SK-N-MC (cell line): ENCODE measurements around the gene KCNQ1OT1.

Experiments used
- DNase-seq: peaks from one replicate; pipeline ENCODE4 v3.0.0-alpha.2; 2011; ENCODE audit warnings: low read depth, low spot score
- H3K27ac ChIP-seq: fragments of 200-600 bp; sonication (generic); 2 replicates; pipeline ENCODE4 v1.5.1; 2016; ENCODE audit warnings: mixed run types
- H3K36me3 ChIP-seq: fragments of 200-600 bp; sonication (generic); 2 replicates; pipeline ENCODE4 v1.6.1; 2017; ENCODE audit warnings: antibody characterized with exemption, low read length, mixed read lengths; ENCODE audit not compliant: insufficient read depth
- H3K4me3 ChIP-seq: fragments of 200-600 bp; sonication (generic); 2 replicates; pipeline ENCODE4 v1.5.1; 2016
- H3K9ac ChIP-seq: fragments of 200-600 bp; sonication (generic); 2 replicates; pipeline ENCODE4 v1.8.0; 2017; ENCODE audit warnings: mixed run types, mixed read lengths; ENCODE audit not compliant: insufficient read length
- H3K9me3 ChIP-seq: fragments of 200-600 bp; sonication (generic); 2 replicates; pipeline ENCODE4 v1.6.1; 2017; ENCODE audit warnings: low read depth, mild to moderate bottlenecking, antibody characterized with exemption, low read length, moderate library complexity, mixed read lengths
- EZH2 ChIP-seq: fragments of 200-600 bp; sonication (generic); IDR thresholded peaks from one replicate; pipeline ENCODE4 v1.6.1; 2017; ENCODE audit warnings: antibody characterized with exemption
- FOXP2 ChIP-seq: optimal IDR thresholded peaks from 2 replicates; pipeline ENCODE3; 2011; ENCODE audit warnings: mild to moderate bottlenecking, moderate library complexity; ENCODE audit not compliant: insufficient read depth; ENCODE audit errors: extremely low read length, control extremely low read depth
- POLR2AphosphoS5 ChIP-seq: IDR thresholded peaks from 2 replicates; pipeline ENCODE4 v1.6.1; 2012; ENCODE audit warnings: mild to moderate bottlenecking, low read depth, low read length, borderline replicate concordance

KCNQ1OT1 gene

DNA sequence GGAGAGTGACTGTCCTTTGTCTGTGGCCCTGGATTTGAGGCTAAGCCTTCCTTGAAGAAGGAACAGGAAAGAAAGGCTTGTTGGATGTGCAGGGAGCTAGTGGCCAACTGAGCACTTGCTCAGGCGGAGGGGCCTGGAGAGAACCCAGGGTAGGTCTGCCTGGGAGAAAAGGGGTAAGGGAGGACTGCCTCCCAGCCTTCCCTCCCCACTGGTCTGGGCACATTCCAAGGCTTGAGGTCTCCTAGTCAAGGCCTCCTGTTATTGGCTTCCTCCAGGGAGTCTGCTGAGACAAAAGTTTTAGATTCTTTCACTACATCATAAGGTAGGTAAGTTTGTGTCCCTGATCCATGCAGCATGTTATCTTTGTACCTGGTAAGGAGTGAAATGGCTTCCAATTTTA is 15.2 kb downstream of the KCNQ1OT1 start:
- H3K9ac ChIP-seq: no peak overlapping the region
- TF ChIP-seq EZH2 (no peak), FOXP2 (no peak), POLR2AphosphoS5 (no peak)
- H3K27ac ChIP-seq: no peak overlapping the region
- peaks cover 9% of the 10 kb centered on the region; the same call in 1 of the 2 replicates for H3K36me3 ChIP-seq
- DNase-seq: no peak
- no peaks in the 10 kb centered on the region for H3K9me3 ChIP-seq
- H3K4me3 ChIP-seq: no peak overlapping the region

DNA sequence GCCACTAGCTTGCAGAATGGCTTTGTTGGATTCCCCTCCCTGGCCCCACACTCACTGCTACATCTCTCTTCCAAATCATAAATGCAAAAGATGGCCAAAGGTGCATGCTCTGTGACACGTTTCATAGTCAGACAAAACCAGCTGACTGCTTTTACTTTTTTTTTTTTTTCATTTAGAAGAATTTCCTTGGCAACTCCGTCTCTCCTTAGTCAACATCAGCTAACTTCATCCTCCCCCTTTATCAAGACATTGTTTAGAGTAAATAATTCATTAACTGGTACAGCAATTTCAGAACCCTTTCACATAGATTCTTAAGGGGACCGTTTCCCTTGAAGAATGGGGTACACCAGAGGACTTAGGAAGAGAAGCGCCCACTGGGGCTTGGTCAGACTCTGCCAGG is 16.0 kb downstream of the KCNQ1OT1 start:
- no peak for DNase-seq
- TF ChIP-seq POLR2AphosphoS5: no peak
- no peak for TF ChIP-seq EZH2
- TF ChIP-seq FOXP2: no peak
- Histone ChIP-seq H3K9me3 (no peaks in the 10 kb centered on the region), H3K9ac (no peak overlapping the region), H3K36me3 (peaks cover 9% of the 10 kb centered on the region; the same call in 1 of the 2 replicates), H3K27ac (no peak overlapping the region), H3K4me3 (no peak overlapping the region)

DNA sequence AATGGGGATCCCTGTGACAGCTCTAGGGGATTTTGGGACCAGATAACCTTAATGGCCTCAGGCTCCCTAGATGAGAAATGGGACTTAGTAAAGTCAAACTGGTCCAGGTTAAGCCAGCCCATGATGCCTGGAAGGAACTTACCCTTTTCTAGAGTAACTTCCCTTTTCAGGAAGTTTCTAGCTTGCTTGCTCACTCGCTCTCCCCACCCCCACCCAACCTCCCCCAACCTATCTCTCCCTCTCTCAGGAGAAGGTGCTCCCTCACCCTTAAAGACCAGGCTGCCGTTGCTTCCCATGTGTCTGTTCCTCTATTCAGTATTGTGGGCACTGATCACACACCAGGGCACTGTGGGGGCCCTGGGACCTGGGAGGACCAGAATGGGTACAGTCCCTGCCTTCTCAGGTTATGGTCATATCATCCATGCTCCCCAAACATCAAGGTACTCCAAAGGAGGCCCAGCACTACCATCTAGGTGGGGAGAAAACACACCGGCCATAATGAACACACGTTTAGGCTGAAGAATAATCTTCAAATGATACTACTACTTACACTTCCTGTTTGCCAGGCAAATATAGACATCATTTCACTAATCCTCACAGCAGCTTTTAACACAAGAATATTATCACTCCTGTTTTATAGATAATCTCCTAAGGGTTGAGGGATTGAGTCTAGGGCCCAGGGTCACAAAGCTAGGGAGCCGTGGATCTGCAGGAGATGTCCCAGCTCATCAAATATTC is 18.2 kb downstream of the KCNQ1OT1 start:
- DNase-seq: no peak
- no peak for TF ChIP-seq EZH2
- no peak for TF ChIP-seq FOXP2
- no peak for TF ChIP-seq POLR2AphosphoS5
- H3K27ac ChIP-seq: no peak overlapping the region
- no peak overlapping the region for H3K4me3 ChIP-seq
- H3K9ac ChIP-seq: no peak overlapping the region
- peaks cover 18% of the 10 kb centered on the region for H3K36me3 ChIP-seq
- H3K9me3 ChIP-seq: no peaks in the 10 kb centered on the region

DNA sequence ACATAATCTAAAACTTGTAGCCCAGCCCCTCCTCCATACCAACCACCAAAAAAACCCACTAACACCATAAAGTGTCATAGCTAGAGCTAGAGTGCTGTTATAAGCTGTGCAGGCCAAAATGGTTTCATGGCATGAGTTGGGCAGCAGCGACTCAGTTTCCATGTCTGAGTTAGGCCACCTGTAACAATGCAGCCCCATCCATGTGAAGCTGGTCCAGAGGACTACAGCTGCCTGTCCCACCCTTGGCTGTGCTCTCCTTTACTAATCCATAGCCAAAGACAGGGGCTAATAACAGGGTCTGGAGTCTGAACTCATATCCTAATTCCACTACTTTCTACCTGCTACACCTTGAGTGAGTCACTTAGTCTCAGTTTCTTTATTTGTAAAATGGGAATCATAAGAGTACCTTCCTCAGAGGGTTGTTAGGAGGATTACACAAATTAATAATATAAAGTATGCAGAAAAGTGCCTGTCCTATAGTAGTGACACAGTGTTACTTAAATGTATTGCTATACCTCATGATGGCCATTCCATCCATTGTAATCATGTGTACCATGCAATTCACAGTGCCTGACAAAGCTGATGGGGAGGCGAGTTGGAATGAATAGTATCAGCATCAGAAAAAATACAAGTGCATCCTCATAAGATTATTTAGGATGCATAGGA is 20.6 kb downstream of the KCNQ1OT1 start:
- TF ChIP-seq POLR2AphosphoS5: no peak
- TF ChIP-seq FOXP2: no peak
- TF ChIP-seq EZH2: no peak
- DNase-seq: no peak

DNA sequence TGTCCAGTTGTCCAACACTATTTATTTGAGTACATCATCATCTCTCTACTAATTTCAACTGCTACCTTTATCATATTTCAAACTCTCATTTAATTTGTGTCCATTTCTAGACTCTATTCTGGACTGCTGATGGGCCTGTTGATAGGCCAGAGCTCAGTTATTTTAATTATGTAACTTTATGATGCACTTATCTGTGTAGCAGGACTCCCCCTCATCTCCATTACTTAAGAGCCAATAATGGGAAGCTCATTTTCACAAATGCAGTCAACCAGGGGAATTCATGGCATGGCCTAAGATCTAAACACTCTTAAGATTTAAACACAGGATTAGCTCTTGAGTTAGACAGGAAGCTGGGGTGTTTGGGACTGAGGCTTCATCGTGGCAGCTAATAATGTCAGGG is 21.4 kb downstream of the KCNQ1OT1 start:
- no peak for DNase-seq
- no peak overlapping the region for H3K4me3 ChIP-seq
- TF ChIP-seq FOXP2 (no peak), POLR2AphosphoS5 (no peak), EZH2 (no peak)
- H3K27ac ChIP-seq: no peak overlapping the region
- H3K9ac ChIP-seq: no peak overlapping the region
- H3K9me3 ChIP-seq: no peaks in the 10 kb centered on the region
- peaks cover 25% of the 10 kb centered on the region for H3K36me3 ChIP-seq

More for the DNA sequence above, 20.6 kb downstream of the KCNQ1OT1 start:
- Histone ChIP-seq H3K36me3 (peaks cover 25% of the 10 kb centered on the region), H3K9ac (no peak overlapping the region), H3K27ac (no peak overlapping the region), H3K4me3 (no peak overlapping the region), H3K9me3 (no peaks in the 10 kb centered on the region)

DNA sequence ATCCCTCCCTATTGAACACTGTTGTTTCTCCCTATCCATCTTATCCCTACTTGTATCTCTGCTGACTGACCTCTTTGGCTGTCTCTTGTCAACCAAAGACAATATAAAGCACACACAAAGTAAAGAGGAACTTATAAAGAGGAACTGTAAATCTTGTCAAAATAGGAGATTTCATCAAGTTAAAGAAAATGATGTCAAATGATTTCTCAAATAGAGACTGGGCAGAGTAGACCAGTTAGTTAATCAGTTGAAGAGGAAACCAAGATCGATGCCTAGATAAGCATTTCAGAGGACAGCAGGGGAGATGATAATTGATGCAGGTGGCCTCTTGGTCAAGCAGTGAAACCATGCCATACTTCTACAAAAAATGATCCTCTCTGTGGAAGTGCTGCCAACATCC is 22.7 kb downstream of the KCNQ1OT1 start:
- H3K27ac ChIP-seq: no peak overlapping the region
- H3K9ac ChIP-seq: no peak overlapping the region
- TF ChIP-seq POLR2AphosphoS5 (no peak), EZH2 (no peak), FOXP2 (no peak)
- H3K9me3 ChIP-seq: no peaks in the 10 kb centered on the region
- H3K4me3 ChIP-seq: no peak overlapping the region
- no peak for DNase-seq
- H3K36me3 ChIP-seq: peaks cover 26% of the 10 kb centered on the region

DNA sequence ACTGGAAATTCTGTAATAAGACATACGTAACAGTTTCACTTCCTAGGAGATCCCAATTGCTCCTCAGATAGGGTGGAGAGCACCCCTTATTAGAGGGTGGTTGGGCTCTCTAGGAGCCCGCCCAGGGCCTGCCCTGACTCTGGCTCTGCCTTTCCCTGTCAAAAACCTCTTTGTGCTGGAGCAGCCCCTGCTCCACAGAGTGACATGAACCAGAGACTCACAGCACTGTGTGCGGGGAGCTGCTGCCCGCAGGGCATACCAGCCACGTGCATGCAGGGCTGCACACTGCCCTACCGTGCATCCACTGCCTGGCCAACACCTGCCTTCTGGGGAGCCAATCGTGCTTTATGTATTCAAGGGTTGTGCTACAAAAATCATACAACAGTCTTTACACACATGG is 24.3 kb downstream of the KCNQ1OT1 start:
- Histone ChIP-seq H3K36me3 (peaks cover 32% of the 10 kb centered on the region), H3K27ac (no peak overlapping the region), H3K9me3 (no peaks in the 10 kb centered on the region), H3K9ac (no peak overlapping the region), H3K4me3 (no peak overlapping the region)
- no peak for TF ChIP-seq FOXP2
- no peak for TF ChIP-seq EZH2
- TF ChIP-seq POLR2AphosphoS5: no peak
- DNase-seq: no peak

DNA sequence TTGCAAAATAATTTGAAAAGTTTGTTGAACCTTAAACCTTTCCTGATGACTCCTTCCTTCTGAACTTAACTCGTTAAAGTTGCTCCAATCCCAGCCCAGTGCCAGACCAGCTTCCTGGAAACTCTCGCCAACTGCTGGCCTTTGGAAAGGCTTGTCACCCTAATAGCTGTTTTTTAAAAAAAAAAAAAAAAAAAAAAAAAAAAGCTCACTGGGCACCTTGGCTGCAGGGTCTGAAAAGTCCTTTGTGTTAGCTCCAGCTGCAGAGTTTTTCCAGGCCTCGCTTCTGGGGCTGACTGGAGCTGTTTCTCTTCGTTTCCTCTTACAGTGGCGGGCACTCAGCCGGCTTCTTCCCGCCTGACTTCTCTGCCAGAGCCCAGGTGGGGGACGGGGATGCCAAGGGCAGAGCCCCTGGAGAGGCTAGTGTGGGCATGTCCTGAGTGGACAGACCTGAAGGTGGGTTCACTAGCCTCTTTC is 25.1 kb downstream of the KCNQ1OT1 start:
- Histone ChIP-seq H3K9ac (no peak overlapping the region), H3K36me3 (peaks cover 39% of the 10 kb centered on the region), H3K4me3 (no peak overlapping the region), H3K27ac (no peak overlapping the region), H3K9me3 (no peaks in the 10 kb centered on the region)
- no peak for DNase-seq
- TF ChIP-seq POLR2AphosphoS5 (no peak), FOXP2 (no peak), EZH2 (no peak)
